NCI-H1105 treated with DMSO at 0.1 percent for 48 hours (cell line): ENCODE measurements around the gene LRFN5.

Experiments
- DNase-seq: peaks from one replicate; lab custom pipeline; 2025; lab: John Stamatoyannopoulos, UW

The LRFN5 gene

GRCh38 chr14:41773536-41774279 is 167.0 kb downstream of the LRFN5 start:
- no peak for DNase-seq

GRCh38 chr14:41782511-41782910 is 175.8 kb downstream of the LRFN5 start:
- DNase-seq = no peak

- DNase-seq = no peak
Observed at GRCh38 chr14:41783403-41783802, 176.7 kb downstream of the LRFN5 start.

- DNase-seq = peak; percentile 62
Observed at GRCh38 chr14:41785696-41786095, 179.0 kb downstream of the LRFN5 start.

GRCh38 chr14:41799817-41800216 is 193.1 kb downstream of the LRFN5 start:
- DNase-seq = no peak

- DNase-seq = no peak
Observed at GRCh38 chr14:41805633-41806032, 199.0 kb downstream of the LRFN5 start.

- no peak for DNase-seq
Observed at GRCh38 chr14:41806366-41806975, 199.8 kb downstream of the LRFN5 start.

- no peak for DNase-seq
Observed at GRCh38 chr14:41810362-41810761, 203.7 kb downstream of the LRFN5 start.

- DNase-seq = no peak
Observed at GRCh38 chr14:41817626-41818025, 210.9 kb downstream of the LRFN5 start.

GRCh38 chr14:41824441-41824840 is 217.8 kb downstream of the LRFN5 start:
- DNase-seq = no peak

- no peak for DNase-seq
Observed at GRCh38 chr14:41825622-41826021, 218.9 kb downstream of the LRFN5 start.

- peak; percentile 39 for DNase-seq
Observed at GRCh38 chr14:41830714-41831406, 224.2 kb downstream of the LRFN5 start.

GRCh38 chr14:41839661-41840060 is 233.0 kb downstream of the LRFN5 start:
- no peak for DNase-seq

- DNase-seq = no peak
Observed at GRCh38 chr14:41859336-41859735, 252.7 kb downstream of the LRFN5 start.

- no peak for DNase-seq
Observed at GRCh38 chr14:41860586-41860985, 253.9 kb downstream of the LRFN5 start.

- DNase-seq = no peak
Observed at GRCh38 chr14:41865894-41866293, 259.2 kb downstream of the LRFN5 start.

GRCh38 chr14:41868396-41868795 is 261.7 kb downstream of the LRFN5 start:
- DNase-seq = no peak

GRCh38 chr14:41872931-41873685 is 266.4 kb downstream of the LRFN5 start:
- DNase-seq = no peak

GRCh38 chr14:41873686-41874317 is 267.1 kb downstream of the LRFN5 start:
- DNase-seq = no peak

GRCh38 chr14:41875116-41875515 is 268.4 kb downstream of the LRFN5 start:
- no peak for DNase-seq

GRCh38 chr14:41878321-41878720 is 271.6 kb downstream of the LRFN5 start:
- no peak for DNase-seq

- no peak for DNase-seq
Observed at GRCh38 chr14:41891624-41892023, 284.9 kb downstream of the LRFN5 start.
